SK-N-SH (cell line): ENCODE data around the gene CYYR1. TPM values are rescaled to one million over a fixed set of nuclear protein-coding genes. Genes with fewer than 3 reads are reported as not detected.

Experiments used
- CTCF ChIA-PET: fragments of 300-600, 350-600 bp; formaldehyde crosslinking; extraction: SDS; loops from one replicate; lab custom pipeline; 2021; lab: Yijun Ruan, JAX
- POLR2A ChIA-PET: fragments of 350-600 bp; sonication (Branson Sonifier 250); formaldehyde crosslinking; extraction: SDS; loops from one replicate; lab custom pipeline; 2020; ENCODE audit warnings: antibody characterized with exemption, inconsistent platforms; lab: Yijun Ruan, JAX
- DNase-seq: peaks from one replicate; pipeline ENCODE4 v3.0.0; 2012
- H2AFZ ChIP-seq: fragments of 200-600 bp; sonication (generic); 2 replicates; pipeline ENCODE4 v1.8.1; 2016; ENCODE audit warnings: antibody characterized with exemption, mild to moderate bottlenecking, low read depth
- H3F3A ChIP-seq: fragments of 200-600 bp; sonication (generic); replicated peaks from 2 replicates; pipeline ENCODE3; 2016; ENCODE audit warnings: antibody characterized with exemption, mild to moderate bottlenecking; ENCODE audit not compliant: insufficient read depth
- H3K27ac ChIP-seq, 2 experiments: fragments of 200-500 bp in 1 of 2; fragments of 200-600 bp in 1 of 2; sonication (Bioruptor generic) in 1 of 2; sonication (generic), shearing (Covaris generic) in 1 of 2; 2 replicates each; pipeline versions ENCODE4 v1.5.1 to v1.6.1; 2014 to 2016; ENCODE audit warnings: low read depth in 2 of 2, inconsistent platforms in 1 of 2, low read length in 1 of 2, mild to moderate bottlenecking in 1 of 2, mixed read lengths in 1 of 2
- H3K27me3 ChIP-seq: fragments of 200-600 bp; sonication (generic), shearing (Covaris generic); 2 replicates; pipeline ENCODE4 v1.6.1; 2016; ENCODE audit warnings: mixed run types; ENCODE audit not compliant: insufficient read depth
- H3K36me3 ChIP-seq, 2 experiments: fragments of 200-500 bp in 1 of 2; fragments of 200-600 bp in 1 of 2; sonication (Bioruptor generic) in 1 of 2; sonication (generic) in 1 of 2; replicated peaks in 1 of 2; 2 replicates each; pipeline versions ENCODE3 to v1.5.1; 2014 to 2016; ENCODE audit warnings: low read length in 1 of 2, mild to moderate bottlenecking in 1 of 2; ENCODE audit not compliant: insufficient read depth in 2 of 2, control insufficient read depth in 1 of 2
- H3K4me1 ChIP-seq, 2 experiments: fragments of 200-500 bp in 1 of 2; fragments of 200-600 bp in 1 of 2; sonication (Bioruptor generic) in 1 of 2; sonication (generic), shearing (Covaris generic) in 1 of 2; 2 replicates each; pipeline versions ENCODE4 v1.5.1 to v1.6.1; 2014 to 2016; ENCODE audit warnings: low read depth in 1 of 2, low read length in 1 of 2, mixed run types in 1 of 2; ENCODE audit not compliant: insufficient read depth in 2 of 2, control insufficient read depth in 1 of 2
- H3K4me2 ChIP-seq: fragments of 200-600 bp; sonication (generic), shearing (Covaris generic); 2 replicates; pipeline ENCODE4 v1.6.1; 2017; ENCODE audit warnings: mixed run types
- H3K4me3 ChIP-seq, 2 experiments: fragments of 200-500 bp in 1 of 2; fragments of 200-600 bp in 1 of 2; sonication (Bioruptor generic) in 1 of 2; sonication (generic), shearing (Covaris generic) in 1 of 2; 2 replicates each; pipeline versions ENCODE4 v1.5.1 to v1.8.1; 2014 to 2016; ENCODE audit warnings: low read depth in 2 of 2, inconsistent platforms in 1 of 2, low read length in 1 of 2, mild to moderate bottlenecking in 1 of 2, mixed read lengths in 1 of 2, moderate library complexity in 1 of 2
- H3K79me2 ChIP-seq: fragments of 200-600 bp; sonication (generic); 2 replicates; pipeline ENCODE4 v1.8.1; 2017; ENCODE audit warnings: mild to moderate bottlenecking; ENCODE audit not compliant: insufficient read depth
- H3K9ac ChIP-seq: fragments of 200-600 bp; sonication (generic); 2 replicates; pipeline ENCODE4 v1.6.1; 2017; ENCODE audit warnings: mixed run types
- H3K9me2 ChIP-seq: fragments of 200-600 bp; sonication (generic); 2 replicates; pipeline ENCODE4 v1.6.1; 2017; ENCODE audit warnings: mixed run types
- H3K9me3 ChIP-seq: fragments of 200-600 bp; sonication (generic); 2 replicates; pipeline ENCODE4 v1.6.1; 2017; ENCODE audit warnings: mixed run types, mild to moderate bottlenecking, moderate library complexity
- H4K20me1 ChIP-seq: fragments of 200-600 bp; sonication (generic); 2 replicates; pipeline ENCODE4 v1.6.1; 2017; ENCODE audit warnings: mild to moderate bottlenecking, mixed run types; ENCODE audit not compliant: insufficient read depth
- CHD2 ChIP-seq: fragments of 150-350 bp; IDR thresholded peaks from 2 replicates; pipeline ENCODE4 v1.6.1; 2018; ENCODE audit warnings: low read length; ENCODE audit not compliant: partially characterized antibody
- ELF1 ChIP-seq: IDR thresholded peaks from 2 replicates; pipeline ENCODE4 v1.4.0; 2012
- EP300 ChIP-seq, 2 experiments: IDR thresholded peaks; 2 replicates each; pipeline versions ENCODE4 v1.4.0 to v1.6.1; 2012; ENCODE audit warnings: borderline replicate concordance in 1 of 2, low read depth in 1 of 2, low read length in 1 of 2
- FOSL2 ChIP-seq: IDR thresholded peaks from 2 replicates; pipeline ENCODE4 v1.4.0; 2012; ENCODE audit warnings: low read depth, mild to moderate bottlenecking, moderate library complexity, borderline replicate concordance
- FOXJ3 ChIP-seq: sonication (generic); formaldehyde crosslinking; IDR thresholded peaks from 2 replicates; pipeline ENCODE4 v1.5.1; 2020; ENCODE audit warnings: mild to moderate bottlenecking, missing genetic modification reagents
- GABPA ChIP-seq: IDR thresholded peaks from 2 replicates; pipeline ENCODE4 v1.4.0; 2012; ENCODE audit warnings: low read depth, mild to moderate bottlenecking
- MEF2A ChIP-seq: IDR thresholded peaks from 2 replicates; pipeline ENCODE4 v1.4.0; 2012; ENCODE audit warnings: low read depth, borderline replicate concordance
- MXI1 ChIP-seq: IDR thresholded peaks from 2 replicates; pipeline ENCODE4 v1.6.1; 2012; ENCODE audit warnings: mild to moderate bottlenecking, low read depth, low read length, improper control_type of control experiment
- NFIC ChIP-seq: IDR thresholded peaks from 2 replicates; pipeline ENCODE4 v1.4.0; 2012; ENCODE audit warnings: borderline replicate concordance
- NRF1 ChIP-seq: IDR thresholded peaks from 2 replicates; pipeline ENCODE4 v1.6.1; 2012; ENCODE audit warnings: low read depth, mild to moderate bottlenecking, low read length
- PBX3 ChIP-seq: IDR thresholded peaks from 2 replicates; pipeline ENCODE4; 2012
- REST ChIP-seq: IDR thresholded peaks from 2 replicates; pipeline ENCODE4 v1.6.1; 2012; ENCODE audit warnings: mild to moderate bottlenecking, low read depth, low read length, moderate library complexity
- RFX5 ChIP-seq: IDR thresholded peaks from 2 replicates; pipeline ENCODE4 v1.6.1; 2012; ENCODE audit warnings: mild to moderate bottlenecking, improper control_type of control experiment, low read length
- RXRA ChIP-seq: IDR thresholded peaks from 2 replicates; pipeline ENCODE4 v1.4.0; 2012; ENCODE audit warnings: low read depth, mild to moderate bottlenecking, borderline replicate concordance
- YY1 ChIP-seq: IDR thresholded peaks from 2 replicates; pipeline ENCODE4 v1.4.0; 2012; ENCODE audit warnings: low read depth, mild to moderate bottlenecking
- ZBTB33 ChIP-seq: IDR thresholded peaks from 2 replicates; pipeline ENCODE4 v1.4.0; 2012; ENCODE audit warnings: low read depth, borderline replicate concordance
- WGBS: methylation state at CpG from one replicate; pipeline ENCODE4 v1.1.6; 2017; ENCODE audit warnings: low lambda C conversion rate; 5-methylcytosine and 5-hydroxymethylcytosine counted together
- polyA plus RNA-seq, 3 experiments: library from polyadenylated mRNA; depleted of rRNA; stranded (reverse); fragments of >200 nt; gene quantifications; 2 replicates each; pipeline ENCODE4 v1.2.3, GENCODE V29; 2012

CYYR1 gene
- polyA plus RNA-seq, 1 of the 3 experiments (the other 2 are of a cell fraction): not detected

GRCh38 chr21:26443291-26443690, 129.8 kb downstream of the CYYR1 start (continued):
- no peak for TF ChIP-seq PBX3
- TF ChIP-seq NRF1: no peak
- no peak for TF ChIP-seq CHD2
- TF ChIP-seq GABPA: no peak
- TF ChIP-seq MEF2A: no peak
- TF ChIP-seq NFIC: no peak

GRCh38 chr21:26441149-26441548, 131.9 kb downstream of the CYYR1 start:
- TF ChIP-seq RXRA (no peak), RFX5 (no peak), ZBTB33 (no peak)
- TF ChIP-seq, all 33 proteins: peak for 0
- no peaks in the 10 kb centered on the region for H3F3A ChIP-seq
- no peaks in the 10 kb centered on the region for H3K9me2 ChIP-seq
- H3K4me3 ChIP-seq: no peak overlapping the region
- 36% methylated on average over 2 of the region's 2 CpGs for WGBS
- ChIA-PET POLR2A (no interaction called here), CTCF (interaction anchor here (0.9 kb wide), 1 partner anchor 183 kb away, joined by 3 read pairs; no protein-coding TSS in a partner anchor)
- no peaks in the 10 kb centered on the region for H3K9me3 ChIP-seq
- H3K4me1 ChIP-seq: no peaks in the 10 kb centered on the region
- H3K4me2 ChIP-seq: no peak overlapping the region
- H3K79me2 ChIP-seq: no peaks in the 10 kb centered on the region
- no peak overlapping the region for H3K27ac ChIP-seq
- no peak overlapping the region for H3K9ac ChIP-seq
- no peaks in the 10 kb centered on the region for H4K20me1 ChIP-seq
- DNase-seq: no peak
- no peaks in the 10 kb centered on the region for H3K36me3 ChIP-seq
- H3K27me3 ChIP-seq: no peaks in the 10 kb centered on the region
- H2AFZ ChIP-seq: no peak overlapping the region

GRCh38 chr21:26438976-26439375, 134.1 kb downstream of the CYYR1 start:
- Histone ChIP-seq H3K9me3 (no peaks in the 10 kb centered on the region), H4K20me1 (no peaks in the 10 kb centered on the region), H2AFZ (no peak overlapping the region), H3K4me1 (no peaks in the 10 kb centered on the region), H3K27ac (no peak overlapping the region), H3K36me3 (no peaks in the 10 kb centered on the region), H3K9me2 (no peaks in the 10 kb centered on the region), H3K27me3 (no peaks in the 10 kb centered on the region), H3K4me2 (no peak overlapping the region), H3K79me2 (no peaks in the 10 kb centered on the region), H3K9ac (no peak overlapping the region), H3F3A (no peaks in the 10 kb centered on the region), H3K4me3 (no peak overlapping the region)
- ChIA-PET POLR2A (no interaction called here), CTCF (no interaction called here)
- DNase-seq: no peak
- no peak for TF ChIP-seq FOXJ3 (CRISPR knock-in tag)
- no peak for TF ChIP-seq EP300 (IDR thresholded peaks at IDR 0.05; ENCODE audit: borderline replicate concordance in 1 of 2, low read depth in 1 of 2, low read length in 1 of 2)
- TF ChIP-seq YY1: no peak
- TF ChIP-seq PBX3: no peak
- TF ChIP-seq FOSL2: no peak
- TF ChIP-seq ZBTB33: no peak
- TF ChIP-seq RXRA: no peak
- no peak for TF ChIP-seq REST
- TF ChIP-seq ELF1: no peak
- no peak for TF ChIP-seq MXI1
